Nephron (organoid): ENCODE measurements around the gene CEP97.
"Not testable (repeated sequence)": the region's sequence is repeated elsewhere in the genome, so short reads cannot be mapped to it uniquely, and the experiment has no call there.

ENCODE experiments used
- H3K27ac Mint-ChIP-seq, 3 experiments: 2 replicates each; pipeline ENCODE4 v1.8.0; 2020; ENCODE audit warnings: mixed read lengths in 3 of 3, mild to moderate bottlenecking in 2 of 3, moderate library complexity in 1 of 3
- H3K27me3 Mint-ChIP-seq: 2 replicates; pipeline ENCODE4 v1.8.0; 2021; ENCODE audit warnings: low read depth, mild to moderate bottlenecking, moderate library complexity, mixed read lengths
- H3K36me3 Mint-ChIP-seq: 2 replicates; pipeline ENCODE4 v1.8.0; 2020; ENCODE audit warnings: low read depth, mixed read lengths
- H3K4me1 Mint-ChIP-seq: 2 replicates; pipeline ENCODE4 v1.8.0; 2020; ENCODE audit warnings: mixed read lengths
- H3K4me3 Mint-ChIP-seq, 3 experiments: 2 replicates each; pipeline ENCODE4 v1.8.0; 2020; ENCODE audit warnings: mild to moderate bottlenecking in 3 of 3, mixed read lengths in 3 of 3, moderate library complexity in 2 of 3
- H3K9me3 Mint-ChIP-seq: 2 replicates; pipeline ENCODE4 v1.8.0; 2020; ENCODE audit warnings: mixed read lengths
- TF ChIP-seq, protein P1 (sequence below), 3 experiments: fragments of 200-600 bp; sonication (generic); IDR thresholded peaks; one replicate each; pipeline ENCODE4 v1.5.0; 2021; ENCODE audit warnings: antibody characterized with exemption in 3 of 3; ENCODE audit not compliant: unreplicated experiment in 3 of 3

Gene CEP97

DNA sequence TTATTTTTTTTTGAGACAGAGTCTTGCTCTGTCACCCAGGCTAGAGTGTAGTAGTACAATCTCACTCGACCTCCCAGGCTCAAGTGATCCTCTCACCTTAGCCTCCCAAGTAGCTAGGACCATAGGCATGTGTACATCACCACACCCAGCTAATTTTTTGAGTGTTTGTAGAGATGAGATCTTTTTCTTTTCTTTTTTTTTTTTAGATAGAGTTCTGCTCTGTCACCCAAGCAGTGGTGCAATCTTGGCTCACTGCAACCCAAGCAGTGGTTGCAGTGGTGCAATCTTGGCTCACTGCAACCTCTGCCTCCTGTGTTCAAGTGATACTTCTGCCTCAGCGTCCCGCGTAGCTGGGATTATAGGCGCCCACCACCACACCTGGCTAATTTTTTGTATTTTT is 5.2 kb downstream of the CEP97 start:
- Mint-ChIP-seq H3K36me3 (peaks cover 67% of the 10 kb centered on the region), H3K4me1 (peaks cover 6% of the 10 kb centered on the region), H3K27ac (no peak overlapping the region), H3K9me3 (peaks cover 9% of the 10 kb centered on the region), H3K4me3 (no peak overlapping the region), H3K27me3 (no peaks in the 10 kb centered on the region)
- TF ChIP-seq, protein P1, sequence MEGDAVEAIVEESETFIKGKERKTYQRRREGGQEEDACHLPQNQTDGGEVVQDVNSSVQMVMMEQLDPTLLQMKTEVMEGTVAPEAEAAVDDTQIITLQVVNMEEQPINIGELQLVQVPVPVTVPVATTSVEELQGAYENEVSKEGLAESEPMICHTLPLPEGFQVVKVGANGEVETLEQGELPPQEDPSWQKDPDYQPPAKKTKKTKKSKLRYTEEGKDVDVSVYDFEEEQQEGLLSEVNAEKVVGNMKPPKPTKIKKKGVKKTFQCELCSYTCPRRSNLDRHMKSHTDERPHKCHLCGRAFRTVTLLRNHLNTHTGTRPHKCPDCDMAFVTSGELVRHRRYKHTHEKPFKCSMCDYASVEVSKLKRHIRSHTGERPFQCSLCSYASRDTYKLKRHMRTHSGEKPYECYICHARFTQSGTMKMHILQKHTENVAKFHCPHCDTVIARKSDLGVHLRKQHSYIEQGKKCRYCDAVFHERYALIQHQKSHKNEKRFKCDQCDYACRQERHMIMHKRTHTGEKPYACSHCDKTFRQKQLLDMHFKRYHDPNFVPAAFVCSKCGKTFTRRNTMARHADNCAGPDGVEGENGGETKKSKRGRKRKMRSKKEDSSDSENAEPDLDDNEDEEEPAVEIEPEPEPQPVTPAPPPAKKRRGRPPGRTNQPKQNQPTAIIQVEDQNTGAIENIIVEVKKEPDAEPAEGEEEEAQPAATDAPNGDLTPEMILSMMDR (IDR thresholded peaks at IDR 0.05; ENCODE audit: unreplicated experiment in 3 of 3), result no peak

DNA sequence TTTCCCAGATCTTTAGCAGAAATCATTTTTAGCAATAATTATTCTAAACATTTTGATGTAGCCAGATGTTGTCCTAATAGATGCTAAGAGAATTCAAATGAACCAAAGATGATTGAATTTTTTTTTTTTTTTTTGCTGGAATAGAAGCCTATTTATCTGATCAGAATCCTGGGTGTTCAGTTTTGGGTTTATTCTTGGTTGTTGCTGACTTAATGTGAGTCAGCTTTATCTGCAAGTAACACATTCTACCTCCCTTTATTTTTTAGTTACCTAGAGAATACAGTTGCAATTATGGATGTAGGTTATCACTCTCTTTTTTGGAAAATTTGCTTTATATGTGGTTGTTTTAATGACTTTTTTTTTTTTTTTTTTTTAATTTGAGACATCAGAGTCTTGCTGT is 6.4 kb downstream of the CEP97 start:
- H3K9me3 Mint-ChIP-seq, result peaks cover 20% of the 10 kb centered on the region
- no peak overlapping the region for H3K27ac Mint-ChIP-seq
- peaks cover 1% of the 10 kb centered on the region for H3K4me1 Mint-ChIP-seq
- TF ChIP-seq, protein P1 (IDR thresholded peaks at IDR 0.05; ENCODE audit: unreplicated experiment in 3 of 3), result no peak
- H3K36me3 Mint-ChIP-seq, result peaks cover 79% of the 10 kb centered on the region
- no peaks in the 10 kb centered on the region for H3K27me3 Mint-ChIP-seq
- H3K4me3 Mint-ChIP-seq, result no peak overlapping the region

DNA sequence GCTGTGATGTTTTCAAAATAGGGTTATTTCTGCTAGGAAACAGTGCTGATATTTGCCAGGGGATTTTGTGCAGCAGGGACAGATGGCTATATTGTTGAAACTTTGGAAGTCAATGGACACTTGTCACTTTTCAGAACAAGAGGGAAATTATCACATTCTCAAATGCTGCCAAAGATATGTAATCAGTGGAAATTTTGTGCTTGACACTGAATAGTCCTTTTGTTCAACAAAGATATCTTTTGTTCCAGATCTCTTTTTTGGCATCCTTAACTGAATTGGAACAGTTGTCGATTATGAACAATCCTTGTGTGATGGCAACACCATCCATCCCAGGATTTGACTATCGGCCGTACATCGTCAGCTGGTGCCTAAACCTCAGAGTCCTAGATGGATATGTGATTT is 7.8 kb downstream of the CEP97 start:
- Mint-ChIP-seq H3K36me3 (peaks cover 87% of the 10 kb centered on the region), H3K4me3 (no peak overlapping the region)

DNA sequence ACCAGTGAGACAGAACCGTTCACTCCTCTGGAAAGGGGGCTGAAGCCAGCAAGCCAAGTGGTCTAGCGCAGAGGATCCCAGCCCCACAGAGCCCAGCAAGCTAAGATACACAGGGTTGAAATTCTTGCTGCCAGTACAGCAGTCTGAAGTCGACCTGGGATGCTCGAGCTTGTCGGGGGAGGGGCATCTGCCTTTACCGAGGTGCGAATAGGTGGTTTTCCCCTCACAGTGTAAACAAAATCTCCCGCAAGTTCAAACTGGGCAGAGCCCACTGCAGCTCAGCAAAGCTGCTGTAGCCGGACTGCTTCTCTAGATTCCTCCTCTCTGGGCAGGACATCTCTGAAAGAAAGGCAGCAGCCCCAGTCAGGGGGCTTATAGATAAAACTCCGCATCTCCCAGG is 11.4 kb downstream of the CEP97 start:
- H3K4me1 Mint-ChIP-seq, result no peaks in the 10 kb centered on the region
- H3K27ac Mint-ChIP-seq, result no peak overlapping the region
- H3K4me3 Mint-ChIP-seq, result no peak overlapping the region
- no peaks in the 10 kb centered on the region for H3K27me3 Mint-ChIP-seq
- H3K9me3 Mint-ChIP-seq, result peaks cover 65% of the 10 kb centered on the region
- H3K36me3 Mint-ChIP-seq, result peaks cover 97% of the 10 kb centered on the region
- TF ChIP-seq, protein P1 (IDR thresholded peaks at IDR 0.05; ENCODE audit: unreplicated experiment in 3 of 3), result no peak

More for the DNA sequence above, 7.8 kb downstream of the CEP97 start:
- peaks cover 33% of the 10 kb centered on the region for H3K9me3 Mint-ChIP-seq
- no peak overlapping the region for H3K27ac Mint-ChIP-seq
- H3K4me1 Mint-ChIP-seq, result no peaks in the 10 kb centered on the region
- H3K27me3 Mint-ChIP-seq, result no peaks in the 10 kb centered on the region
- TF ChIP-seq, protein P1 (IDR thresholded peaks at IDR 0.05; ENCODE audit: unreplicated experiment in 3 of 3), result no peak

DNA sequence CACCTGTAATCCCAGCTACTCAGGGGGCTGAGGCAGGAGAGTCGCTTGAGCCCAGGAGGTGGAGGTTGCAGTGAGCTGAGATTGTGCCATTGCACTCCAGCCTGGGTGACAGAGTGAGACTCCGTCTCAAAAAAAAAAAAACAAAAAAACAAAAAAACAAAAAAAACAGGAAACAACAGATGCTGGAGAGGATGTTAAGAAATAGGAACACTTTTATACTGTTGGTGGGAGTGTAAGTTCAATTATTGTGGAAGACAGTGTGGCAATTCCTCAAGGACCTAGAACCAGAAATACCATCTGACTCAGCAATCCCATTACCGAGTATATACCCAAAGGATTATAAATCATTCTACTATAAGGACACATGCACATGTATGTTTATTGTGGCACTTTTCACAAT is 17.5 kb downstream of the CEP97 start:
- not testable (repeated sequence) for H3K27me3 Mint-ChIP-seq, H3K4me1 Mint-ChIP-seq, H3K4me3 Mint-ChIP-seq, H3K27ac Mint-ChIP-seq
- Mint-ChIP-seq H3K9me3 (peaks cover 59% of the 10 kb centered on the region), H3K36me3 (peaks cover 88% of the 10 kb centered on the region)

DNA sequence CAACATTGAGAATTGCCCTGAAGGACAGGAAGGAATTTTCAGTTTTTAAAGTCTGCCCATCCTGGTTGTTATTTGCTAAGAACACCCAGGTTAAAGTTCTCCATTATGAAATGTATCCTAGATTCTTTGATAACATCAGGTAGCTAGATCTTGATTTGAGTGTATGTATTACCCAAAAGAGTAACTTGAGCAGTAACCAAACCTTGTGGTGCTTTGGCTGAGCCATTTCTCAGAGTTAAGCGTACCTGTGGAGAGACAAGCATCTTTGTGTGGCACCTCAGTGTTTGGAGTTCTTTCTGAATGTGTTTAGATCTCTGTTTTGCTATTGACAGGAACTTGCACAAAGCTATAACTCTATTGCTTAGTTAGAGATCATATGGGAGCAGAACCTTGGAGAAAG is 20.4 kb downstream of the CEP97 start:
- Mint-ChIP-seq H3K36me3 (peaks cover 77% of the 10 kb centered on the region), H3K27ac (no peak overlapping the region), H3K4me1 (no peaks in the 10 kb centered on the region), H3K27me3 (no peaks in the 10 kb centered on the region), H3K4me3 (no peak overlapping the region), H3K9me3 (peaks cover 41% of the 10 kb centered on the region)
- TF ChIP-seq, protein P1 (IDR thresholded peaks at IDR 0.05; ENCODE audit: unreplicated experiment in 3 of 3), result no peak

DNA sequence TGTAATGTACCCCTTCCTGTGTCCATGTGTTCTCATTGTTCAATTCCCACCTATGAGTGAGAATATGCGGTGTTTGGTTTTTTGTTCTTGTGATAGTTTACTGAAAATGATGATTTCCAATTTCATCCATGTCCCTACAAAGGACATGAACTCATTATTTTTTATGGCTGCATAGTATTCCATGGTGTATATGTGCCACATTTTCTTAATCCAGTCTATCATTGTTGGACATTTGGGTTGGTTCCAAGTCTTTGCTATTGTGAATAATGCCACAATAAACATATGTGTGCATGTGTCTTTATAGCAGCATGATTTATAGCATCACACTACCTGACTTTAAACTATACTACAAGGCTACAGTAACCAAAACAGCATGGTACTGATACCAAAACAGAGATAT is 21.5 kb downstream of the CEP97 start:
- not testable (repeated sequence) for H3K4me1 Mint-ChIP-seq, H3K4me3 Mint-ChIP-seq, H3K27ac Mint-ChIP-seq, H3K27me3 Mint-ChIP-seq
- Mint-ChIP-seq H3K36me3 (peaks cover 74% of the 10 kb centered on the region), H3K9me3 (peaks cover 39% of the 10 kb centered on the region)

DNA sequence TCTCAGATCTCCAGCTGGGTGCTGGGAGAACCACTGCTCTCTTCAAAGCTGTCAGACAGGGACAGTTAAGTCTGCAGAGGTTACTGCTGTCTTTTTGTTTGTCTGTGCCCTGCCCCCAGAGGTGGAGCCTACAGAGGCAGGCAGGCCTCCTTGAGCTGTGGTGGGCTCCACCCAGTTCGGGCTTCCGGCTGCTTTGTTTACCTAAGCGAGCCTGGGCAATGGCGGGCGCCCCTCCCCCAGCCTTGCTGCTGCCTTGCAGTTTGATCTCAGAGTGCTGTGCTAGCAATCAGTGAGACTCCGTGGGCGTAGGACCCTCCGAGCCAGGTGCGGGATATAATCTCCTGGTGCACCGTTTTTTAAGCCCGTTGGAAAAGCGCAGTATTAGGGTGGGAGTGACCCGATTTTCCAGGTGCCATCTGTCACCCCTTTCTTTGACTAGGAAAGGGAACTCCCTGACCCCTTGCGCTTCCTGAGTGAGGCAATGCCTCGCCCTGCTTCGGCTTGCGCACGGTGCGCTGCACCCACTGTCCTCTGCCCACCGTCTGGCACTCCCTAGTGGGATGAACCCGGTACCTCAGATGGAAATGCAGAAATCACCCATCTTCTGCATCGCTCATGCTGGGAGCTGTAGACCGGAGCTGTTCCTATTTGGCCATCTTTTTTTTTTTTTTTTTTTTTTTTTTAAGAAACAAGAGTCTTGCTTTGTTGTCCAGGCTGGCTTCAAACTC is 29.1 kb downstream of the CEP97 start:
- not testable (repeated sequence) for H3K4me1 Mint-ChIP-seq, H3K27ac Mint-ChIP-seq, H3K4me3 Mint-ChIP-seq, H3K27me3 Mint-ChIP-seq
- peaks cover 28% of the 10 kb centered on the region for H3K9me3 Mint-ChIP-seq
- H3K36me3 Mint-ChIP-seq, result peaks cover 80% of the 10 kb centered on the region
